GM12878 (cell line): ENCODE results near the gene PALLD. TPM values are rescaled to one million over a fixed set of nuclear protein-coding genes. Genes with fewer than 3 reads are reported as not detected.

Source experiments
- ATAC-seq: fragments of 200-7000 bp; cut with Tn5 transposase; 3 replicates; pipeline ENCODE4 v1.9.1; 2020; ENCODE audit warnings: mild to moderate bottlenecking, moderate library complexity
- BruUV-seq: library from RNA; stranded (reverse); fragments of 400-500 nt; replicated peaks from 2 replicates; lab custom pipeline; 2021; lab: Mats Ljungman, UMichigan
- CTCF ChIA-PET: fragments of 300-600 bp; sonication (Branson Sonifier 250); formaldehyde crosslinking; extraction: SDS; loops from one replicate; lab custom pipeline; 2021; ENCODE audit warnings: inconsistent platforms; lab: Yijun Ruan, JAX
- POLR2A ChIA-PET: fragments of 350-600 bp; formaldehyde crosslinking; extraction: SDS; loops from one replicate; lab custom pipeline; 2021; ENCODE audit warnings: inconsistent platforms; lab: Charles Lee
- RAD21 ChIA-PET: fragments of 300-600 bp; sonication (Branson Sonifier 250); formaldehyde crosslinking; loops from one replicate; lab custom pipeline; 2023; ENCODE audit warnings: antibody characterized with exemption; ENCODE audit not compliant: unreplicated experiment; lab: Charles Lee
- SMC1A ChIA-PET: fragments of 300-600 bp; sonication (Branson Sonifier 250); formaldehyde crosslinking; loops from one replicate; lab custom pipeline; 2023; ENCODE audit not compliant: unreplicated experiment, uncharacterized antibody; lab: Charles Lee
- DNase-seq: peaks from one replicate; pipeline ENCODE4 v3.0.0-alpha.2; 2011; ENCODE audit warnings: low read depth, low spot score
- FAIRE-seq: peaks from 3 replicates; lab custom pipeline; 2011; peaks lifted over from hg19 to GRCh38; lab: Jason Lieb, UNC
- H2AFZ ChIP-seq: 2 replicates; pipeline ENCODE4 v1.6.0; 2011; ENCODE audit warnings: low read depth, low read length, control low read depth; ENCODE audit not compliant: control insufficient read depth
- H3K27ac ChIP-seq: 2 replicates; pipeline ENCODE4 v1.5.1; 2011; ENCODE audit warnings: control low read depth; ENCODE audit not compliant: control insufficient read depth, insufficient read depth
- H3K27me3 ChIP-seq, 2 experiments: replicated peaks in 1 of 2; 2 replicates each; pipeline versions ENCODE4 v1.6.0 to v1.6.1; 2011; ENCODE audit warnings: low read length in 1 of 2; ENCODE audit not compliant: control insufficient read depth in 2 of 2, insufficient read depth in 2 of 2
- H3K36me3 ChIP-seq, 2 experiments: 2 replicates each; pipeline ENCODE4 v1.5.1; 2011; ENCODE audit warnings: low read length in 1 of 2; ENCODE audit not compliant: control insufficient read depth in 2 of 2, insufficient read depth in 2 of 2
- H3K4me1 ChIP-seq: 2 replicates; pipeline ENCODE4 v1.6.1; 2011; ENCODE audit warnings: mild to moderate bottlenecking, low read length, moderate library complexity, mixed read lengths; ENCODE audit not compliant: control insufficient read depth, insufficient read depth
- H3K4me2 ChIP-seq: 2 replicates; pipeline ENCODE4 v1.6.0; 2011; ENCODE audit warnings: control low read depth; ENCODE audit not compliant: control insufficient read depth, insufficient read depth
- H3K4me3 ChIP-seq: fragments of 200-600 bp; sonication (generic); 2 replicates; pipeline ENCODE4 v1.5.1; 2016
- H3K79me2 ChIP-seq: 2 replicates; pipeline ENCODE4 v1.6.0; 2011; ENCODE audit warnings: low read length; ENCODE audit not compliant: control insufficient read depth, insufficient read depth
- H3K9ac ChIP-seq: 2 replicates; pipeline ENCODE4 v1.8.0; 2011; ENCODE audit warnings: low read length, control low read depth, mixed read lengths; ENCODE audit not compliant: control insufficient read depth, insufficient read depth
- H3K9me3 ChIP-seq: replicated peaks from 3 replicates; pipeline ENCODE4 v1.5.1; 2011; ENCODE audit warnings: mild to moderate bottlenecking, low read length; ENCODE audit not compliant: control insufficient read depth, insufficient read depth
- H4K20me1 ChIP-seq: 2 replicates; pipeline ENCODE4 v1.6.0; 2011; ENCODE audit not compliant: control insufficient read depth, insufficient read depth
- BACH1 ChIP-seq: fragments of 450-650 bp; IDR thresholded peaks from 2 replicates; pipeline ENCODE4 v1.6.1; 2017; ENCODE audit warnings: mild to moderate bottlenecking, borderline replicate concordance
- BHLHE40 ChIP-seq, 2 experiments: fragments of 450-650 bp in 1 of 2; IDR thresholded peaks; 2 replicates each; pipeline ENCODE4 v1.6.1; 2011 to 2017; ENCODE audit warnings: low read depth in 2 of 2, borderline replicate concordance in 1 of 2, improper control_type of control experiment in 1 of 2, low read length in 1 of 2, mild to moderate bottlenecking in 1 of 2
- CHD1 ChIP-seq: IDR thresholded peaks from 2 replicates; pipeline ENCODE4 v1.6.1; 2012; ENCODE audit warnings: low read depth, low read length, improper control_type of control experiment
- ETV6 ChIP-seq, 2 experiments: fragments of 450-650 bp in 1 of 2; IDR thresholded peaks in 1 of 2; conservative IDR thresholded peaks in 1 of 2; 2 replicates each; pipeline ENCODE4 v1.6.1; 2014; ENCODE audit warnings: antibody characterized with exemption in 1 of 2, borderline replicate concordance in 1 of 2, low read depth in 1 of 2, mild to moderate bottlenecking in 1 of 2, moderate library complexity in 1 of 2
- IRF4 ChIP-seq: IDR thresholded peaks from 2 replicates; pipeline ENCODE4 v1.6.1; 2011; ENCODE audit warnings: low read depth, low read length
- RCOR1 ChIP-seq: conservative IDR thresholded peaks from 2 replicates; pipeline ENCODE4 v1.6.1; 2012; ENCODE audit warnings: low read depth, low read length, improper control_type of control experiment
- TCF12 ChIP-seq: IDR thresholded peaks from 2 replicates; pipeline ENCODE4 v1.6.1; 2011; ENCODE audit warnings: low read depth, mild to moderate bottlenecking, low read length
- ZBED1 ChIP-seq: IDR thresholded peaks from 2 replicates; pipeline ENCODE4 v1.6.1; 2016; ENCODE audit warnings: borderline replicate concordance
- ZNF207 ChIP-seq: fragments of 450-650 bp; IDR thresholded peaks from 2 replicates; pipeline ENCODE4 v1.6.1; 2014; ENCODE audit warnings: antibody characterized with exemption, mild to moderate bottlenecking, borderline replicate concordance
- WGBS: methylation state at CpG from one replicate; pipeline ENCODE4 v1.1.6; 2016; ENCODE audit warnings: low lambda C conversion rate; ENCODE audit not compliant: insufficient replicate concordance, insufficient coverage; ENCODE audit errors: missing lambda C conversion rate; 5-methylcytosine and 5-hydroxymethylcytosine counted together
- in situ Hi-C: fragments of 300-500 bp; cut with MboI; formaldehyde crosslinking; loops from 9 replicates; pipeline ENCODE4 v1.14.3; 2018; ENCODE audit warnings: mixed read lengths
- intact Hi-C: fragments of 100-400 bp; cut with micrococcal nuclease; formaldehyde crosslinking; loops from one replicate; pipeline ENCODE4 v1.14.2; 2022; ENCODE audit not compliant: unreplicated experiment
- polyA plus RNA-seq, 11 experiments: library from polyadenylated mRNA; depleted of rRNA in 4 of 11; unstranded in 6 of 11; stranded (reverse) in 5 of 11; fragments of >200 nt; fragmentation: Nextera tagmentation in 4 of 11; fragmentation: Illumina TruSeq in 1 of 11; extraction: Ambion mirVana in 4 of 11; extraction: Trizol in 1 of 11; gene quantifications; 1 replicate in 1 of 11; 2 replicates in 10 of 11; pipeline versions ENCODE4 v1.2.1 to v1.2.3, GENCODE V29; 2011 to 2016; ENCODE audit warnings: inconsistent platforms in 2 of 11, missing spikeins in 2 of 11, low read depth in 1 of 11
- total RNA-seq, 4 experiments: library from RNA; depleted of rRNA in 3 of 4; stranded (reverse); fragments of >200 nt in 3 of 4; fragmentation: Illumina TruSeq in 1 of 4; extraction: Trizol in 1 of 4; gene quantifications; 2 replicates each; pipeline versions ENCODE4 v1.2.1 to v1.2.3, GENCODE V29; 2013 to 2021
- TF ChIP-seq, protein P1 (sequence below): IDR thresholded peaks from 2 replicates; pipeline ENCODE4 v1.6.1; 2012; ENCODE audit warnings: mild to moderate bottlenecking, low read depth, low read length
- TF ChIP-seq, protein P2 (sequence below): fragments of 450-650 bp; IDR thresholded peaks from 2 replicates; pipeline ENCODE4 v1.6.1; 2017; ENCODE audit warnings: borderline replicate concordance
- TF ChIP-seq, protein P3 (sequence below): fragments of 450-650 bp; IDR thresholded peaks from 2 replicates; pipeline ENCODE4 v1.6.1; 2018; ENCODE audit warnings: mild to moderate bottlenecking, low read depth, moderate library complexity; ENCODE audit not compliant: partially characterized antibody

PALLD gene
- total and polyA plus RNA-seq, 10 of the 15 experiments (the other 5 are each of a cell fraction or from before 2014, with no cell fraction given) = 1.0 to 7.7 (median 1.7) TPM

DNA sequence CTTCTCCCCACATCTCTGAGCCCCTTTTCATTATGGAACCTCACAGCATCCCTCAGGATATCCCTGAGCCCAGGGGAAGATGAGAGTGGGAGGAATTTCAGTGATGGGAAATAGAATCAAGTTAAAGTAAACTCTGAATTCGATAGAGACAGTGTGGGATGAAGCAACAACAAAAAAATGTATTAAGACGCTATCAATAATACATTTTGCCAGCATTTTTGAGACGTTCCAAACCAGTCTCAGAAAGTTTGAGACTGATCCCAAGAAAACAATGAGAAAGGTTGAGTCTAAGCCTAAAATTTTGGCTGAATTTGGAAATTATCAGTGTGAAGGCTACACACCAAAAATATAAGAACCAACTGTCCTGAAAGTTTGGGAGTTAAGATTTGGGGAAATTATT lies 317.0 kb downstream of the PALLD start:
- Histone ChIP-seq H3K9ac (no peak overlapping the region), H3K27me3 (peaks cover 2 to 6% of the 10 kb centered on the region in 2 experiments; a peak in 2 of 4 replicates), H3K4me3 (no peak overlapping the region), H4K20me1 (no peaks in the 10 kb centered on the region), H3K4me2 (no peak overlapping the region), H3K79me2 (no peaks in the 10 kb centered on the region), H2AFZ (no peak overlapping the region), H3K27ac (no peak overlapping the region), H3K36me3 (no peaks in the 10 kb centered on the region), H3K9me3 (no peaks in the 10 kb centered on the region), H3K4me1 (no peaks in the 10 kb centered on the region)
- intact Hi-C loops (no loop called here), in situ Hi-C loops (no loop called here)
- WGBS = 8% methylated on average over 3 of the region's 3 CpGs
- BruUV-seq = no TSS peak
- no peak for TF ChIP-seq RCOR1
- TF ChIP-seq BHLHE40 (IDR thresholded peaks at IDR 0.05; ENCODE audit: borderline replicate concordance in 1 of 2, low read depth in 2 of 2, low read length in 1 of 2) = no peak
- TF ChIP-seq TCF12 = no peak
- TF ChIP-seq, protein P1, sequence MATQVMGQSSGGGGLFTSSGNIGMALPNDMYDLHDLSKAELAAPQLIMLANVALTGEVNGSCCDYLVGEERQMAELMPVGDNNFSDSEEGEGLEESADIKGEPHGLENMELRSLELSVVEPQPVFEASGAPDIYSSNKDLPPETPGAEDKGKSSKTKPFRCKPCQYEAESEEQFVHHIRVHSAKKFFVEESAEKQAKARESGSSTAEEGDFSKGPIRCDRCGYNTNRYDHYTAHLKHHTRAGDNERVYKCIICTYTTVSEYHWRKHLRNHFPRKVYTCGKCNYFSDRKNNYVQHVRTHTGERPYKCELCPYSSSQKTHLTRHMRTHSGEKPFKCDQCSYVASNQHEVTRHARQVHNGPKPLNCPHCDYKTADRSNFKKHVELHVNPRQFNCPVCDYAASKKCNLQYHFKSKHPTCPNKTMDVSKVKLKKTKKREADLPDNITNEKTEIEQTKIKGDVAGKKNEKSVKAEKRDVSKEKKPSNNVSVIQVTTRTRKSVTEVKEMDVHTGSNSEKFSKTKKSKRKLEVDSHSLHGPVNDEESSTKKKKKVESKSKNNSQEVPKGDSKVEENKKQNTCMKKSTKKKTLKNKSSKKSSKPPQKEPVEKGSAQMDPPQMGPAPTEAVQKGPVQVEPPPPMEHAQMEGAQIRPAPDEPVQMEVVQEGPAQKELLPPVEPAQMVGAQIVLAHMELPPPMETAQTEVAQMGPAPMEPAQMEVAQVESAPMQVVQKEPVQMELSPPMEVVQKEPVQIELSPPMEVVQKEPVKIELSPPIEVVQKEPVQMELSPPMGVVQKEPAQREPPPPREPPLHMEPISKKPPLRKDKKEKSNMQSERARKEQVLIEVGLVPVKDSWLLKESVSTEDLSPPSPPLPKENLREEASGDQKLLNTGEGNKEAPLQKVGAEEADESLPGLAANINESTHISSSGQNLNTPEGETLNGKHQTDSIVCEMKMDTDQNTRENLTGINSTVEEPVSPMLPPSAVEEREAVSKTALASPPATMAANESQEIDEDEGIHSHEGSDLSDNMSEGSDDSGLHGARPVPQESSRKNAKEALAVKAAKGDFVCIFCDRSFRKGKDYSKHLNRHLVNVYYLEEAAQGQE = no peak
- TF ChIP-seq ZNF207 = no peak
- TF ChIP-seq IRF4 = no peak
- TF ChIP-seq ZBED1 = no peak
- no peak for TF ChIP-seq CHD1
- no peak for TF ChIP-seq BACH1
- TF ChIP-seq, protein P2, sequence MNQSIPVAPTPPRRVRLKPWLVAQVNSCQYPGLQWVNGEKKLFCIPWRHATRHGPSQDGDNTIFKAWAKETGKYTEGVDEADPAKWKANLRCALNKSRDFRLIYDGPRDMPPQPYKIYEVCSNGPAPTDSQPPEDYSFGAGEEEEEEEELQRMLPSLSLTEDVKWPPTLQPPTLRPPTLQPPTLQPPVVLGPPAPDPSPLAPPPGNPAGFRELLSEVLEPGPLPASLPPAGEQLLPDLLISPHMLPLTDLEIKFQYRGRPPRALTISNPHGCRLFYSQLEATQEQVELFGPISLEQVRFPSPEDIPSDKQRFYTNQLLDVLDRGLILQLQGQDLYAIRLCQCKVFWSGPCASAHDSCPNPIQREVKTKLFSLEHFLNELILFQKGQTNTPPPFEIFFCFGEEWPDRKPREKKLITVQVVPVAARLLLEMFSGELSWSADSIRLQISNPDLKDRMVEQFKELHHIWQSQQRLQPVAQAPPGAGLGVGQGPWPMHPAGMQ = no peak
- TF ChIP-seq ETV6 (conservative IDR thresholded peaks at IDR 0.05 in 1 of 2, IDR thresholded peaks at IDR 0.05 in 1 of 2; ENCODE audit: borderline replicate concordance in 1 of 2, low read depth in 1 of 2) = no peak
- TF ChIP-seq, protein P3, sequence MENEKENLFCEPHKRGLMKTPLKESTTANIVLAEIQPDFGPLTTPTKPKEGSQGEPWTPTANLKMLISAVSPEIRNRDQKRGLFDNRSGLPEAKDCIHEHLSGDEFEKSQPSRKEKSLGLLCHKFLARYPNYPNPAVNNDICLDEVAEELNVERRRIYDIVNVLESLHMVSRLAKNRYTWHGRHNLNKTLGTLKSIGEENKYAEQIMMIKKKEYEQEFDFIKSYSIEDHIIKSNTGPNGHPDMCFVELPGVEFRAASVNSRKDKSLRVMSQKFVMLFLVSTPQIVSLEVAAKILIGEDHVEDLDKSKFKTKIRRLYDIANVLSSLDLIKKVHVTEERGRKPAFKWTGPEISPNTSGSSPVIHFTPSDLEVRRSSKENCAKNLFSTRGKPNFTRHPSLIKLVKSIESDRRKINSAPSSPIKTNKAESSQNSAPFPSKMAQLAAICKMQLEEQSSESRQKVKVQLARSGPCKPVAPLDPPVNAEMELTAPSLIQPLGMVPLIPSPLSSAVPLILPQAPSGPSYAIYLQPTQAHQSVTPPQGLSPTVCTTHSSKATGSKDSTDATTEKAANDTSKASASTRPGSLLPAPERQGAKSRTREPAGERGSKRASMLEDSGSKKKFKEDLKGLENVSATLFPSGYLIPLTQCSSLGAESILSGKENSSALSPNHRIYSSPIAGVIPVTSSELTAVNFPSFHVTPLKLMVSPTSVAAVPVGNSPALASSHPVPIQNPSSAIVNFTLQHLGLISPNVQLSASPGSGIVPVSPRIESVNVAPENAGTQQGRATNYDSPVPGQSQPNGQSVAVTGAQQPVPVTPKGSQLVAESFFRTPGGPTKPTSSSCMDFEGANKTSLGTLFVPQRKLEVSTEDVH = no peak
- ChIA-PET RAD21 (no interaction called here), SMC1A (interaction anchor here (0.7 to 0.9 kb wide), 2 partner anchors 97 to 103 kb away, joined by 3 read pairs; no protein-coding TSS in a partner anchor), POLR2A (no interaction called here), CTCF (interaction anchor here (0.8 kb wide), 1 partner anchor 104 kb away, joined by 3 read pairs; no protein-coding TSS in a partner anchor)
- DNase-seq (no peak), ATAC-seq (no peak), FAIRE-seq (no peak)
